ENCODE measurements around the gene NUDT16L1.

The NUDT16L1 gene

DNA sequence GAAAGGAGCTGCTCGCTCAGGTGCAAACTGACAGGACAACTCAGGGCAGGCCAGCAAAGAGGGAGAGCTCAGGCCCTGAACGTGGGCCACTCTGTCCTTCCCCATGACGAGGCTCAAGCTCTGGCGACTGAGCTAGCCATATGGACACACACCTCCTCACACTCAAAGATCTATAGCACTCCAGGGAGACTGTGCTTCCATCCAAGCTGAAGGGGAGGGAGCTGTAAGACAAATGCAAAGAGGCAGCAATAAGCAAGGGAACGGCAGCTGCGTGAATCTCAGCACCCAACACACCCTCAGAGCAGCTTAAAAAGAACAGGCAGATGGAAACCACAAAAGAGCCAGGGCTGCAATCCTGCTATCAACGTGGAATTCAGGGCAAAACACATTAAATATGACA lies 13.5 kb downstream of the NUDT16L1 start:
- Histone ChIP-seq H4K20me1 (ENCODE audit: insufficient read depth, low read length) (no peaks in the 10 kb centered on the region), H3K27ac (ENCODE audit: low read length) (no peak overlapping the region), H3K79me2 (ENCODE audit: insufficient read depth, low read length) (no peaks in the 10 kb centered on the region), H3K36me3 (ENCODE audit: insufficient read depth, low read length) (peaks cover 34% of the 10 kb centered on the region), H3K4me3 (ENCODE audit: low read depth in 1 of 2, low read length in 2 of 2) (no peak overlapping the region), H3K27me3 (ENCODE audit: insufficient read depth, low read length, poor library complexity) (no peaks in the 10 kb centered on the region), H3K9ac (ENCODE audit: low read depth, low read length) (no peak overlapping the region), H3K4me2 (ENCODE audit: insufficient read depth, low read length) (no peak overlapping the region), H3K4me1 (ENCODE audit: insufficient read depth, low read length) (no peaks in the 10 kb centered on the region), H3K9me3 (ENCODE audit: insufficient read depth, low read length, severe bottlenecking) (no peaks in the 10 kb centered on the region), H2AFZ (ENCODE audit: low read depth, low read length) (no peak overlapping the region)
- TF ChIP-seq, protein P1, sequence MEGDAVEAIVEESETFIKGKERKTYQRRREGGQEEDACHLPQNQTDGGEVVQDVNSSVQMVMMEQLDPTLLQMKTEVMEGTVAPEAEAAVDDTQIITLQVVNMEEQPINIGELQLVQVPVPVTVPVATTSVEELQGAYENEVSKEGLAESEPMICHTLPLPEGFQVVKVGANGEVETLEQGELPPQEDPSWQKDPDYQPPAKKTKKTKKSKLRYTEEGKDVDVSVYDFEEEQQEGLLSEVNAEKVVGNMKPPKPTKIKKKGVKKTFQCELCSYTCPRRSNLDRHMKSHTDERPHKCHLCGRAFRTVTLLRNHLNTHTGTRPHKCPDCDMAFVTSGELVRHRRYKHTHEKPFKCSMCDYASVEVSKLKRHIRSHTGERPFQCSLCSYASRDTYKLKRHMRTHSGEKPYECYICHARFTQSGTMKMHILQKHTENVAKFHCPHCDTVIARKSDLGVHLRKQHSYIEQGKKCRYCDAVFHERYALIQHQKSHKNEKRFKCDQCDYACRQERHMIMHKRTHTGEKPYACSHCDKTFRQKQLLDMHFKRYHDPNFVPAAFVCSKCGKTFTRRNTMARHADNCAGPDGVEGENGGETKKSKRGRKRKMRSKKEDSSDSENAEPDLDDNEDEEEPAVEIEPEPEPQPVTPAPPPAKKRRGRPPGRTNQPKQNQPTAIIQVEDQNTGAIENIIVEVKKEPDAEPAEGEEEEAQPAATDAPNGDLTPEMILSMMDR (IDR thresholded peaks at IDR 0.05; ENCODE audit: borderline replicate concordance, extremely low read depth, low read length, poor library complexity, severe bottlenecking), result no peak
- TF ChIP-seq EZH2 (IDR thresholded peaks at IDR 0.05; ENCODE audit: borderline replicate concordance, low read depth, low read length, severe bottlenecking), result no peak
- no peak for DNase-seq
- no peak for ATAC-seq (ENCODE audit: insufficient read depth, low read depth)

DNA sequence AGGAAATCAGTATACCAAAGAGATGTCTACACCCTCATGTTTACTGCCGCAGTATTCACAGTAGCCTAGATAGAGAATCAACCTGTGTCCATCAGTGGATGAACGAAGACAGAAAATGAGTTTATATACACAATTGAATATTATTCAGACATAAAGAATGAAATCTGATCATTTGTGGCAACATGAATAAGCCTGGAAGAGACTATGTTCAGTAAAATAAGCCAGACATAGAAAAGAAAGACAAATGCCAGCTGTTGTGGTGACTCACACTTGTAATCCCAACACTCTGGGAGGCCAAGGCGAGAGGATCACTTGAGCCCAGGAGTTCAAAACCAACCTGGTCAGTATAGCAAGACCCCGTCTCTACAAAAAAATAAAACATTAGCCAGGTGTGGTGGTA lies 16.1 kb downstream of the NUDT16L1 start:
- Histone ChIP-seq H3K4me2 (ENCODE audit: insufficient read depth, low read length) (no peak overlapping the region), H3K27ac (ENCODE audit: low read length) (no peak overlapping the region), H3K79me2 (ENCODE audit: insufficient read depth, low read length) (no peaks in the 10 kb centered on the region), H4K20me1 (ENCODE audit: insufficient read depth, low read length) (no peaks in the 10 kb centered on the region), H2AFZ (ENCODE audit: low read depth, low read length) (no peak overlapping the region), H3K9me3 (ENCODE audit: insufficient read depth, low read length, severe bottlenecking) (no peaks in the 10 kb centered on the region), H3K4me1 (ENCODE audit: insufficient read depth, low read length) (no peaks in the 10 kb centered on the region), H3K27me3 (ENCODE audit: insufficient read depth, low read length, poor library complexity) (no peaks in the 10 kb centered on the region), H3K4me3 (ENCODE audit: low read depth in 1 of 2, low read length in 2 of 2) (no peak overlapping the region), H3K36me3 (ENCODE audit: insufficient read depth, low read length) (peaks cover 39% of the 10 kb centered on the region), H3K9ac (ENCODE audit: low read depth, low read length) (no peak overlapping the region)
- TF ChIP-seq, protein P1 (IDR thresholded peaks at IDR 0.05; ENCODE audit: borderline replicate concordance, extremely low read depth, low read length, poor library complexity, severe bottlenecking), result no peak
- TF ChIP-seq EZH2 (IDR thresholded peaks at IDR 0.05; ENCODE audit: borderline replicate concordance, low read depth, low read length, severe bottlenecking), result no peak
- ATAC-seq (ENCODE audit: insufficient read depth, low read depth) (no peak), DNase-seq (no peak)

DNA sequence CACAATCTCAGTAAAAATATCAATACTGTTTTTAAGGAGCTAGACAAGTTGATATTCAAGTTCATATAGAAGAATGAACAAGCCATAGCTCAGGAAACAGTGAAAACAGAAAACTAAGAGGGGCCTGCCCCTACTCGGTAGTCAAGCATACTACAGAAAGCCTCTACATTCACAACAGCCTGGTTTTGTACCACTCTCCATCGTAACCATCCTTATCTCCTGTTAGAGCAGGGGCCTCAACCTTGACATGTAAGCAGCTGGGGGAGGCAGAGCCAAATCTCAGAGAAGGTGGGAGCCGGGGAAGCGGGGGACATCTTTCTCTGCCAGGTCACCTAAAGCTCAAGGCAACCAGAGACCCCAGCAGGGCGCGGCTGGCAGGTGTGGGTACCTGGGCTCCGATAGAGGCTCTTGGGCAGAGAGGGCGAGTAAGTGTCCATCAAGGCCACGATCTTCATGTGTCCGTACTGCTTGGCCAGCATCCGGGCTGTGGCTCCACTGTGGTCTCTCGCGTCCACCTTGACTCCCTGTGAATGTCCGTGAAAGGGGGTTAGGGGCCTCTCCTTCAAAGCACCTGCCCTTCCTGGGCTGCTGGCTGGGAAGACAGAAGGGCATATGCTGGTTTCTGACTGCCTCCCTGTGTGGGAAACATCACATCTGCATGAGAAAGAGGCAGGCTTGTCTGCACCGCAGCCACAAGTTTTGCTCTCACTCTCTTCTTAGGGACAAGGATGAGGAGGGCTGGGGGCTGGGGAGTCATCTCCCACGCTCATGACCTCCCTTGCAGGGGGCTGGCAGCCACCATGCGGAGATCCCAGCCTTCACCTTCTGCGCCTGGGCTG lies 20.5 kb downstream of the NUDT16L1 start:
- no peak overlapping the region for H3K4me2 ChIP-seq (ENCODE audit: insufficient read depth, low read length)
- H3K27me3 ChIP-seq (ENCODE audit: insufficient read depth, low read length, poor library complexity), result no peaks in the 10 kb centered on the region
- no peaks in the 10 kb centered on the region for H4K20me1 ChIP-seq (ENCODE audit: insufficient read depth, low read length)
- ATAC-seq (ENCODE audit: insufficient read depth, low read depth), result no peak
- TF ChIP-seq, protein P1 (IDR thresholded peaks at IDR 0.05; ENCODE audit: borderline replicate concordance, extremely low read depth, low read length, poor library complexity, severe bottlenecking), result no peak
- DNase-seq, result no peak
- no peaks in the 10 kb centered on the region for H3K79me2 ChIP-seq (ENCODE audit: insufficient read depth, low read length)
- no peak overlapping the region for H3K4me3 ChIP-seq (ENCODE audit: low read depth in 1 of 2, low read length in 2 of 2)
- H3K9ac ChIP-seq (ENCODE audit: low read depth, low read length), result no peak overlapping the region
- H2AFZ ChIP-seq (ENCODE audit: low read depth, low read length), result no peak overlapping the region
- H3K27ac ChIP-seq (ENCODE audit: low read length), result no peak overlapping the region
- peaks cover 35% of the 10 kb centered on the region for H3K36me3 ChIP-seq (ENCODE audit: insufficient read depth, low read length)
- H3K9me3 ChIP-seq (ENCODE audit: insufficient read depth, low read length, severe bottlenecking), result no peaks in the 10 kb centered on the region
- H3K4me1 ChIP-seq (ENCODE audit: insufficient read depth, low read length), result no peaks in the 10 kb centered on the region

All from DND-41 (cell line).